HG02571 (cell line): ENCODE results near the gene UBXN11.

Source experiments
- ATAC-seq: cut with Tn5 transposase; IDR thresholded peaks from one replicate; pipeline ENCODE4 v1.9.1; 2021; ENCODE audit warnings: mild to moderate bottlenecking, moderate library complexity; ENCODE audit not compliant: unreplicated experiment

The UBXN11 gene

DNA sequence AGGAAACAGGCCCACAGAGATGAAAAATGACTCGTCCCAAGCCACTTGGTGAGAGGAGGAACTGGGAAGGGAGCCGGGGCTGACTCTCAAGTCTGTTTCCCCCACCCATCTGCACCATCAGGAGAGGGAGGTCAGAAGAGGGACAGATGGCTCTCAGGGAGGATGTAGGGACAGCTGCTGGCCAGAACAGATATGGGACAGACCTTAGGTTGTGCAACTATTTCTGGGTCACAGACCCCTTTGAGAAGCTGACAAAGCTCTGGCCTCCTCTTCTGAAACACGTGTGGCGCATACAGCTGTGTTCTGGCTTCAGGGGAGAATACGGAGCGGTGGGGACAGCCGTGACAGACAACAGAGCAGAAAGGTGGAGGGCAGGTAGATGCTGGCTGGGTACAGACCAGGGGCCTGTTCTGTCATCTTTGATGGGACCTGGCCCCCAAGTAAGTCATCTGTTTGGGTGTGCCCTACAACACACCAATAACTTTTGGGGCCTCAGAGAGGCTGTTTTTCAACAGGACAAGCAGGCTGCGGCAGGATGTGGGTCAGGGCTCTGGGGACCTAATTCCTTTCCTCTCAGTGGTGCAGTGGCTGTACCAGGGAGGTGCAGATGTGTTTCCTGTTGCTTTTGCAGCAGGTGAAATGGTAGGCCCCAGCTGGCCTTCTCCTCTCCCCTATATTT is 19.3 kb downstream of the UBXN11 start:
- no peak for ATAC-seq

DNA sequence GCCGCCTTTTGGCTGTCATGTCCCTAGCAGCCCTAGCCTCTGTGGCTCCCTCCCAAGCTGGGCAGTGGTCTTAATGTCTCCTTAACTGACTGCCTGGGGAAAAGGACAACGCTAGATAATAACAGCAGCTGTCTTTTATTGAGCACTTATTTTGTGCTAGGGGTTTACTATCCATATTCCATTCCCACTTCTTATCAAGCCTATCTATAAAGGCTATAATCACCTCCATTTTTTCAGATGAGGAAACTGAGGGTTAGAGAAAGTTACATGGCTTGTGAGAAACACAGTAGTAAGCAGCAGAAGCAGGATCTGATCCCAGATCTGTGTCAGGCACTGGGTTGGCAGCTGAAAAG is 20.4 kb downstream of the UBXN11 start:
- no peak for ATAC-seq

- ATAC-seq, result no peak
Measured at GRCh38 chr1:26285366-26286063, 20.9 kb downstream of the UBXN11 start.

DNA sequence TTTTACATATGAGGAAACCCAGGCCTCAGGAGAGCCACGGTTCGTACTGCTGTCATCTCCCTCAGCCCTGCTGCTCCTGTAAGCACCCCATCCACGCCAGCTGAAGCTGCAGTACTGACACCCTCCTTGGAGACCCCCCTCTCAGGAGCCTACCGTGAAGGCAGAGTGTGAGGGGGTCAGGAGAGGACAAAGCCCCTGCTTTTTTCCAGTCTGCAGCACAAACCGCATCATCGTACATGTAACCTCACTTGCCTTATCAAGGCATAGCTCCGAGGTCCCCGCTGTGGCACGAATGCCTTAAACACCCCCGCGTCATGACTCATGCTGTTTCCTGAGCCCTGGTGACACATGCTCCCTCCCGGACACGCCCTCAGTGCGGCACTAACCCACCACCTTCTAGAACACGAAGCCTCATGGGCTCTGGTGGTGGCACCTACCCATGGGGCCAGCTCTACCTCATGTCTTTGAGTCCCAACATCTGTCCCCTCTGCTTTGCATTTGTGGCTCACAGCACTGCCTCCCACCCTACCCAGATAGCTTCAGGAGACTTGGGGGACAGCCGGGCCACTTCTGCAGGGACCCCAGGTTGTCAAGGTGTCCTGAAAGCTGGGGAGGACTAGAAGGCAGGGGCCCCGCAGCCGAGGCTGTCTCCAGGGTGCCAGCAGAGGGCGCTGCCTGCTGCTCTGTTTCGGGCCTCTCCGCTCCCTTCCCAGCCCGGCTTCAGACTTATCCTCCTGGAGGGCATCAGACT is 21.7 kb downstream of the UBXN11 start:
- ATAC-seq, result peak; percentile 31

DNA sequence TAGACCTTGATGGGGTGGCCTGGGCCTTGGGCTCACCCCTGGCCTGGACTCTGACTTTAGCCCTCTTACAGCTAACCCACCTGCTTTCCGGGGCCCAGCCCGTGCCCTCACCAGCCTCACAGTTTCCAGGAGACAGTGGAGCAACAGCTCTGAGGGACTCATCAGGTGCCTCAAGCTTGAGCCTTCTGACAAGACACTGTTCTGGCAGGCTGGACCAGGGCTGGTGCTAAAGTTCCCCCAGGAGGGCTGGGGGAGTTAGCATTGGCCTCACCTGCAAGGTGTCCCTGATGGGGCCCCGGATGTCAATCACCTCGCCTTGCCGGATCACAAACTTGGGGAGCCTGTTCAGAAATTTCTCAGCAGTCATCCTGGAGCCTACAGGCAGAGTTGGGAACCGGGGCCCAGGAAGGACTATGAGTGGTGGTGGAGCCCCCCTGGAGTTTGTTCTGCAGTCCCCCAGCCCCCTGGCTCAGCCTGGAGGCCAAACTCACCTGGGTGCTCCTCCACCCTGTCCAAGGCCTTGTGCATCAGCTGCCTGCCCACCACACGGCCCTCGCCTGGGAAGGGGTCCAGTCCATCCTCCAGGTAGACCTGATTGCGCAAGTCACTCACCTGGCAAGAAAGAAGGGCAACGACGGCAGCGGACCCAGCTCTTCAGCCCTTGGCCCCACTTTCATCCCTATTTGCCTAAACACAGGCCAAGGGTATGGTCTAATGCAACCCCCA is 22.4 kb downstream of the UBXN11 start:
- ATAC-seq, result no peak

DNA sequence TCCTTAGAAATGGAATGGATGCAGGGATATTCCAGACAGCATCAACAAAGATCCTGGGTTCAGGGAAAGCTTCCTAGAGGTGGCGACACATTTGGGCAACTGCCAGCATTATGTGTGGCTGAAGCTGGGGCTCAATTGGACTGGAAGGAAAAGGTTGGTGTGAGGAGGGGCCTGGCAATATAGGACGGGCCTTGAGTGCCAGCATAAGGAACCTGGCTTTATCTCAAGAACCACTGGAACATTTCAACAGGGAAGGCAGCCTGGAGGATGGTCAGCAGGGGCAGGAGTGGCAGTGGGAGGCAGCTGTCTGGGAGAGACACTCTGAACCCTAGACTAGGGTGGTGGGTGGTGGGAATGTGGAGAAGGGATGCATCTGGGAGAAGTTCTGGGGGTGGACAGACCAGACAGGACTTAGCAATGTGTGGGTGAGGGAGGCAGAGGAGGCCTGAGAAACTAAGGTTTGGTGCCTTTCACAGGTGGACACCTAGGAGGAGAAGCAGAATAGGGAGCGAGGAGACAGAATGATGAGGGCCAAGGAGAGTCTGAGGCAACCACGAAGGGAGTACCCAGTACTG is 23.1 kb downstream of the UBXN11 start:
- ATAC-seq, result no peak

DNA sequence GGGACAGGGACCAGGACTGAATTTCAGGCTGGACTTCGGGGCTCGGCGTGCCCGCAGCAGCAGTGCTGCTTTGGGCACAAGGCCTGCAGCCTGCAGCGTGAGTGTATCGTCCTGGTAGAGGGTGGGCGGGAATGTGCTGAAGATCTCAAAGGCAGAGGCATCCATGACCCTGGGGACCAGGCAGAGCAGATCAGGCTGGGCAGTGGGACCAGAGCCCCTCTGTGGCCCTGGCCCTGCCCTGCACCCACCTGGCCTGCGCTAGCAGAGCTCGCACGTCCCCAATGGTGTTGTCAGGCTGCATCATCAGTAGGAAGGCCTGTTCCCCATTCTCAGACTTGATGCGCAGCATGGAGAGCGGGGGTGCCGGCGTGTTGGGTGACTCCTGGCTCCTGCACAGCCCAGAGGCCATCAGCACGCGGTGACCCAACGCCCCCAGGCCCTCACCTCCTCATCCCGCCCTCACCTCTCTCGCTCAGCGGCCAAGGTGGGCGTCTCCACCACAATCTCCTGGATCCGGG is 24.0 kb downstream of the UBXN11 start:
- ATAC-seq, result no peak

- no peak for ATAC-seq
Measured at GRCh38 chr1:26281971-26282370, 24.5 kb downstream of the UBXN11 start.

- ATAC-seq, result no peak
Measured at GRCh38 chr1:26281091-26281958, 25.1 kb downstream of the UBXN11 start.

DNA sequence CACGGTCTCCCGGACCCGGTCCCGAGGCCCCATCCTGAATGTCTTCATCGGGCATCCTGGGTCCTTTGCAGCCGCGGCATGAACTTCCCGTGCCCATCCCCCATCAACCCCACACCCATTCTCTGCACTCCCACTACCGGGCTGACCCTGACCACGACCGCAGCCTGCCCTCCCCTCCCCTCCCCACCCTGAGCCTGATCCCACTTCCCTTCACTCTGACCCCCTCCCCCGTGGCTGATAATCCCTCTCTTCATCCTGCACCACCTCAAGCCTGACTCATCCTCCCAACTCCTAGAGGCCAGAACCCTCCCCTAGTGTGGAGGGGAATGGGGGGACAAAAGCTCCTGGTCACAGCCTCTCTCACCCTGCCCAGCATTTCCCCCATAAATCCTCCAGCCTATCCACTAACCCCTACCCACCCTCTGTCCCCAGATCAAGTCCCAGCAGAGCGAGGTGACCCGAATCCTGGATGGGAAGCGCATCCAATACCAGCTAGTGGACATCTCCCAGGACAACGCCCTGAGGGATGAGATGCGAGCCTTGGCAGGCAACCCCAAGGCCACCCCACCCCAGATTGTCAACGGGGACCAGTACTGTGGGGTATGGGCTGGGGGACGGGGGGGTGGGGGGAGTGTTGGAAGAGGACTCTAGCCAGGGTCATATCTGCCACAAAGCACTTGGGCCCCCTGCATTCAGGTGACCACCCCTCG is 25.9 kb downstream of the UBXN11 start:
- no peak for ATAC-seq

GRCh38 chr1:26279456-26280332 is 26.7 kb downstream of the UBXN11 start, which contains the start of gene SH3BGRL3:
TSS of gene SH3BGRL3 (plus strand) at chr1:26280086. CDS start at chr1:26280156, 70 bp downstream.
- ATAC-seq, result peak; percentile 54

DNA sequence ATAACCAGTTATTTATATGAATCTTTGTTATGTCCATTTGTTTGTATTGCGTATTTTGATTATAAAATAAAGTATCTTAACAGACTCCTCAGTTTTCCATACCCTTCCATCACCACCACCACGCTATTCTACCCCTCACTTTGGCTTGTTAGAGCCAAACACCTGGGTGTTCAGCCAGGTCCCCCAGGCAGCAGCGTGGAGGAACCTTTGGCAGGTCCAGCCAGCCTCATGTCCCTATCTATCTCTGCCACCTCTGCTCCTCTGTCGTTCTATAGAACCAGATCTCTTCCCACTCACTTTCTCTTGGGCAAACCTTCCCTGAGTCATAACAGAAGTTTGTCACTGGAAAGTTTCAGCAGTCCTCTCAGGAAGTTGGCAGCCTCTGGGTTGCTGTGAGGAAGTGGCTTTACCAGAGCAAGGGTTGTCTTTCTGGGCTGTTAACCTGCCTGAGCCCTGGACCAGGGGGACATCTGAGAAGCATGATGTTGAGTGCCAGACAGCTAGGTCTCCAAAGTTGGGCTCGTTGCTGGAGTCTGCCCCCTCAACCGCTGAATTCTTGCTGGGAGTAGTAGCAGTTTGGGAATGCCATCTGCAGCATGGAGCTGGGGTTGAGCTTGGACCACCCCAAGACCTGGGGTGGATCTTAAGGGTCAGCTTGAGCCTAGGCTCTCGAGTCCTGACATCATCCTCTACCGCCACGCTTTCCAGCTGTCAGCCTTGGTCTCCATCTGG is 27.5 kb downstream of the UBXN11 start:
- ATAC-seq, result no peak

DNA sequence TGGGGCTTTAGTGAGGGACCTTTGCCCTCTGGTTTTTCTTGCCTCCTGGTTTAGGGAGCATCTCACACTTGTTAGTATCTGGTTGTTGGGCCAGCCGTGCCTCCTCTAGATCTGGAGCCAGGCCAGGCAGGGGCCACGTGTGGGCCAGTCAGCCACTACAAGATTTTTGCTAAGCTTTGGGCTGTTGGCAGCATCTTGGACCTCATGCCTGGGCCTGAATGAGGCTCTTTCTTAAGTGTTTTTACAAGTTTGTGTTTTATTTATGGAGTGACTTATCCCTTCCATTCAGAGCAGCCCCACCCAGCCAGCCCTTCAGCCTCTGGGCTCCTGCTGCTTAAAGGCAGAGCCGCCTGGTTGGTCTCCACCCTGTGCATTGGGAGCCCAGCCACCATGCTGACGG is 28.1 kb downstream of the UBXN11 start:
- no peak for ATAC-seq

- ATAC-seq, result no peak
Measured at GRCh38 chr1:26277719-26278118, 28.7 kb downstream of the UBXN11 start.

DNA sequence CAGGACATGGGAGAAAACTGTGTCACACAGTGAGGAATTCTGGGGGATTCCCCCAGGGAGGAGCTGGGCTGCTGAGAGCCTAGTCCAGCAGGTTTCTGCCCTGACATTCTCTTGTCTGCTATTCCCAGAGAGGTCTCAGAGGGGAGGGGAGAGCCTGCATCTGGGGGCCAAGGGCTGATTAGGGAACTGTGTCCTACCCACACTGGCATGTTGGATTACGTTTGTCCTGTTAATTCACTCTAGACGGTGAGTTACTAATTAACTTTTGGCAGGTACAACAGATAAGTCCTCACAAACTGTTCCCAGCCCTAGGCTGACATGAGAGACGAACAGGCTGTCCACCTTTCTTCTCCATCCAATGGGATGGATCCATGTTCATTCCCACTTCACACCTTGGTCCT is 29.2 kb downstream of the UBXN11 start:
- ATAC-seq, result no peak

- ATAC-seq, result no peak
Measured at GRCh38 chr1:26276432-26276838, 30.0 kb downstream of the UBXN11 start.
